GM18951 (cell line): Measurements from ENCODE around the gene CAND2.

Source experiments
- POLR2A ChIP-seq: IDR thresholded peaks from 4 replicates; pipeline ENCODE4 v1.6.1; 2011; ENCODE audit warnings: mild to moderate bottlenecking; ENCODE audit not compliant: insufficient read length, insufficient read depth; ENCODE audit errors: extremely low read depth
- in situ Hi-C: fragments of 300-500 bp; cut with MboI; formaldehyde crosslinking; loops from one replicate; pipeline ENCODE4 v1.12.0; 2022; ENCODE audit warnings: low sequenced_read_pairs, mixed read lengths, inconsistent platforms; ENCODE audit not compliant: unreplicated experiment

The CAND2 gene

DNA sequence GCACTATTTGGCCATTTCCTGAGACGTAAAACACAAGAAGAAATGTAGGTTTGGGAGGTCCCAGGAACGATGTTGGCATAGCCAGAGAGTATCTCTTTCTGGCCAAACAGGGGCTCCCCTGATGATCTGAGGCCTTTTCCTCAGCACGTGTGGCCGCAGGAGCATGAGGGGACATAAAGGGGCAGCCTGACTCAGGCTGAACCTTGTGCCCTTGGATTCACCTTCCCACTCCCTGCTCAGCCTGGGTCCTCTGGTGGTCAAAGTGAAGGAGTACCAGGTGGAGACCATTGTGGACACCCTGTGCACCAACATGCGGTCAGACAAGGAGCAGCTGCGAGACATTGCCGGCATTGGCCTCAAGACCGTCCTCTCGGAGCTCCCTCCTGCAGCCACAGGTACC is 10.6 kb downstream of the CAND2 start:
- TF ChIP-seq POLR2A, result no peak
- in situ Hi-C loops, result no loop called here

GRCh38 chr3:12807601-12808359 is 11.3 kb downstream of the CAND2 start:
- in situ Hi-C loops, result no loop called here
- TF ChIP-seq POLR2A, result no peak

GRCh38 chr3:12808587-12808986 is 12.1 kb downstream of the CAND2 start:
- in situ Hi-C loops, result no loop called here
- TF ChIP-seq POLR2A, result no peak

DNA sequence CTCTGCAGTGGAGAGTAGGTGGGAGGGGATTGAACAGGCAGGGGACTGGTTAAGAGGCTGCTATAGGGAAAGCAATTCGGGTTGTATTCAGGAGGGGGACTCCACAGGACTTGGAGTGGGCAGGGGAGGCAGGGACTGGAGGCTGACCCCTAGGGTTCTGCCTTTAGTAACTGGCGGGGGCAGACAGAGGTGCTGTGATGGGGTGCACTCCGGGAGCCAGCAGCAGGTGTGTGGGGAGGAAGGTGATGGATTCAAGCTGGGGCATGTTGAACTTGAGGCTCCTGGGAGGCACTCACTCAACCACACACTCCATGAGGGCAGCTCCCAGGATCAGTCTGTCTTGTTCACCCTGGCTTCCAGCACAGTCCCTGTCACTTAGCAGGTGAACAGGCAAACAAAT is 12.5 kb downstream of the CAND2 start:
- no peak for TF ChIP-seq POLR2A
- in situ Hi-C loops, result no loop called here

DNA sequence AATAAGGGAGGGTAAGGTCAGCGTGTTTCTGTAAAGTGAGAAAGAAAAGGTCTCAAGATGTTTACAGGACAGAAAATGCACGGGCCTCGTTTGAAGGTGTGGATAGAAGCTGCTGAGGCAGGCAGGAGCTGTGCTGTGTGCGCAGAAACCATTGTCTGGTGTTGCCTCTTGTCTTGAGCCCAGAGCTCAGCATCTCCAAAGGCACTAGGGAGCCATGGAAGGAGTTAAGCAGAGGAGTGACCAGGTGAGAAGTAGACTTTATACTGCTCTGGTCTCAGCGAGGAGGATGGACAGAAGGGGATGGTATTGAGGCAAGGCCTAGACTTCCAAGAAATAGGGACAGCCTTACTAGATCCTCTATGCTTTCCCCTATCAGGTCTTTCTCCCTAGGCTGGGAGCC is 13.0 kb downstream of the CAND2 start:
- no peak for TF ChIP-seq POLR2A
- in situ Hi-C loops, result no loop called here

GRCh38 chr3:12810013-12810780 is 13.7 kb downstream of the CAND2 start:
- in situ Hi-C loops, result no loop called here
- TF ChIP-seq POLR2A, result no peak

GRCh38 chr3:12810961-12811360 is 14.5 kb downstream of the CAND2 start:
- no peak for TF ChIP-seq POLR2A
- in situ Hi-C loops, result no loop called here

DNA sequence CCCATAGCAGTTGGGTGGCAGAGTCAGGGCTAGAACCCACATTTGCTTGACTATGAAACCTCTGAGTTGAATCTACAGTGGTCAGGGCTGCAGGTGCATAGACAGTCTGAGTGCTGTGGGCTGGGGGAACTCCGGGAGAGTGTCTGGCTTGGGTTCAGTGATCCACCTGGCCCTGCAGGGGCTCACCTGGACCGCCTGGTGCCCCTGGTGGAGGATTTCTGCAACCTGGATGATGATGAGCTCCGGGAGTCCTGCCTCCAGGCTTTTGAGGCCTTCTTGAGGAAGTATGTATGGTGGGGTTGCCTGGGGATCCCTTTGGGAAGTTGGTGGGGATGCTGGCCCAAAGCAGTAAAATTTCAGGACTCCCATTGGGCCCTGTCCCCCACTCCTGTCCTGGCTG is 16.3 kb downstream of the CAND2 start:
- in situ Hi-C loops, result no loop called here
- no peak for TF ChIP-seq POLR2A

DNA sequence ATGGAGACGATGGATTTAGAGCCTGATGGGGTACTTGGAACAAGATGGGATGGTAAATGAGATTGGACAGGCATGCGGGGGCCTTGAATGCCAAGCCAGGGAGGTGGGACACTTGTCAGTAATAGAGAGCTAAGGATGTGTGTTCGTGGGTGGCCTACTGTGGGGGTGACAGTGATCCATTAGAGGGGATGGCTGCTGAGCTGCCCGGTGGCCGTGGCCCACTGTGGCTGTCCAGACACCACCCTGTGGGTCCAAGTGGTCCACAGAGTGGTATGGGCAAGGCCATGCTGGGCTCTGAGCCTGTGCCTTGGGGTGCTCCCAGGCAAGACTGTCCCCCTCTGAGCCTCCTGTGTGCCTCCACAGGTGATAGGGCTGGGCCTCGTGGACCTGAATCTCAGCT is 17.5 kb downstream of the CAND2 start:
- in situ Hi-C loops, result no loop called here
- no peak for TF ChIP-seq POLR2A

- in situ Hi-C loops, result no loop called here
- no peak for TF ChIP-seq POLR2A
Measured at GRCh38 chr3:12815078-12815477, 18.6 kb downstream of the CAND2 start.

DNA sequence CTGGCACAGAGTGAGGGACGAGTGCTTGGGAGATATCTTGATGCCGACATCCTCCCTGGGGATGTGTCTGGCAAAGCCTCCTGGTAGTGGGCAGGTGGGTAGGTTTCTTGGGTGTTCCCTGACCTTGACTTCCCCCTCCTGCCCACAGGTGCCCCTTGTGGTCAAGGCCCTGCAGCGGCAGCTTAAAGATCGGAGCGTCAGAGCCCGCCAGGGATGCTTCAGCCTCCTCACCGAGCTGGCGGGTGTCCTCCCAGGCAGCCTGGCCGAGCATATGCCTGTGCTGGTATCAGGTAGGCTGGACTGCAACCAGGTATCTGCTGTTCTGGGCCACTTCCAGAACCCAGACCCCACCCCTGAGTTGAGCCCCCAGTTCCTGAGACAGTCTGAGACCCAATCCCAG is 19.2 kb downstream of the CAND2 start:
- in situ Hi-C loops, result no loop called here
- no peak for TF ChIP-seq POLR2A

GRCh38 chr3:12816521-12817342 is 20.3 kb downstream of the CAND2 start:
- in situ Hi-C loops, result no loop called here
- TF ChIP-seq POLR2A, result no peak

DNA sequence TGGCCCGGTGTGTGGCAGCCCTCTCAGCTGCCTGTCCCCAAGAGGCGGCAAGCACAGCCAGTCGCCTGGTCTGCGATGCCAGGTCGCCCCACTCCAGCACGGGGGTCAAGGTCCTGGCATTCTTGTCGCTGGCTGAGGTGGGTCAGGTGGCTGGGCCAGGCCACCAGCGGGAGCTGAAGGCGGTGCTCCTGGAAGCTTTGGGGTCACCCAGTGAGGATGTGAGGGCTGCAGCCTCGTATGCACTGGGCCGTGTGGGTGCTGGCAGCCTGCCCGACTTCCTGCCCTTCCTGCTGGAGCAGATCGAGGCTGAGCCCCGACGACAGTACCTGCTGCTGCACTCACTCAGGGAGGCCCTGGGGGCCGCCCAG is 20.8 kb downstream of the CAND2 start:
- in situ Hi-C loops, result no loop called here
- no peak for TF ChIP-seq POLR2A
